ENCODE measurements around the gene SPAG5. TPM values are rescaled to one million over a fixed set of nuclear protein-coding genes. Genes with fewer than 3 reads are reported as not detected.

Gene SPAG5
- total and polyA plus RNA-seq, 10 of the 15 experiments (the other 5 are each of a cell fraction or from before 2014, with no cell fraction given): 73.5 to 171 (median 106) TPM

GRCh38 chr17:28570716-28571360 is 28.0 kb downstream of the SPAG5 start (continued):
- no peak for TF ChIP-seq ZNF687 (IDR thresholded peaks at IDR 0.05)
- TF ChIP-seq NKRF (conservative IDR thresholded peaks at IDR 0.05): peak; percentile 63; the same call in 1 of the 2 replicates
- TF ChIP-seq HCFC1 (IDR thresholded peaks at IDR 0.05; ENCODE audit: low read length): no peak
- TF ChIP-seq NFYB (IDR thresholded peaks at IDR 0.05; ENCODE audit: insufficient read depth, low read depth, low read length): no peak
- TF ChIP-seq TBL1XR1 (IDR thresholded peaks at IDR 0.05; ENCODE audit: low read depth, low read length): no peak
- no peak for TF ChIP-seq TARDBP (IDR thresholded peaks at IDR 0.05; ENCODE audit: borderline replicate concordance)
- TF ChIP-seq CEBPZ (IDR thresholded peaks at IDR 0.05; ENCODE audit: low read depth, low read length): no peak
- TF ChIP-seq STAT3 (IDR thresholded peaks at IDR 0.05; ENCODE audit: low read depth, low read length): no peak
- no peak for TF ChIP-seq NFXL1 (IDR thresholded peaks at IDR 0.05; ENCODE audit: borderline replicate concordance)
- no peak for TF ChIP-seq SREBF1 (IDR thresholded peaks at IDR 0.05; ENCODE audit: low read length)
- no peak for TF ChIP-seq E2F8 (IDR thresholded peaks at IDR 0.05; ENCODE audit: low read depth, partially characterized antibody)
- no peak for TF ChIP-seq TCF12 (IDR thresholded peaks at IDR 0.05; ENCODE audit: low read depth, low read length)
- no peak for TF ChIP-seq USF1 (IDR thresholded peaks at IDR 0.05; ENCODE audit: borderline replicate concordance, extremely low read length, insufficient read depth, low read depth, low read length)
- no peak for TF ChIP-seq MLLT1 (IDR thresholded peaks at IDR 0.05)

All from GM12878 (cell line).